Psoas muscle (tissue), 8 donors: ENCODE results near the gene MEX3D. TPM values are rescaled to one million over a fixed set of nuclear protein-coding genes. Genes with fewer than 3 reads are reported as not detected.
A peak's percentile ranks its signal among the peaks of the same experiment; 100 is the strongest.

Experiments
- ATAC-seq, 4 donors: fragments of 200-7000 bp; cut with Tn5 transposase; one replicate each; pipeline ENCODE4 v1.9.1; 2020; ENCODE audit warnings: moderate library complexity in 3 of 4, mild to moderate bottlenecking in 2 of 4
- DNase-seq, 2 donors: peaks; one replicate each; pipeline ENCODE4 v3.0.0-alpha.2; 2020
- H3K27ac ChIP-seq: fragments of 200-600 bp; one replicate; pipeline ENCODE4 v1.8.0; 2022
- H3K27me3 ChIP-seq, 3 donors: fragments of 200-600 bp in 1 of 3; one replicate each; pipeline versions ENCODE4 v1.6.1 to v1.8.0; 2013 to 2022; ENCODE audit warnings: low read length in 2 of 3, mild to moderate bottlenecking in 2 of 3, moderate library complexity in 1 of 3; ENCODE audit not compliant: insufficient read depth in 3 of 3
- H3K36me3 ChIP-seq, 2 donors: fragments of 200-600 bp in 1 of 2; one replicate each; pipeline versions ENCODE4 v1.6.1 to v1.8.0; 2013 to 2022; ENCODE audit warnings: low read depth in 1 of 2, mild to moderate bottlenecking in 1 of 2, moderate library complexity in 1 of 2; ENCODE audit not compliant: insufficient read depth in 1 of 2
- H3K4me1 ChIP-seq: fragments of 200-600 bp; one replicate; pipeline ENCODE4 v1.8.0; 2022
- H3K4me3 ChIP-seq: fragments of 200-600 bp; one replicate; pipeline ENCODE4 v1.8.0; 2022; ENCODE audit warnings: mild to moderate bottlenecking
- H3K9me3 ChIP-seq: fragments of 200-600 bp; one replicate; pipeline ENCODE4 v1.8.0; 2022
- WGBS, 3 donors: extraction: QIAGEN DNeasy Blood & Tissue Kit; methylation state at CpG; one replicate each; pipeline versions ENCODE4 v1.1.6 to v1.1.7; 2013; 5-methylcytosine and 5-hydroxymethylcytosine counted together
- intact Hi-C, 2 donors: fragments of 100-400 bp; cut with DNase I; formaldehyde crosslinking; loops; one replicate each; pipeline versions ENCODE4 v1.11.0 to v1.14.2; 2022
- polyA plus RNA-seq, 3 donors: library from polyadenylated mRNA; stranded (reverse); fragments of 200-250 nt; gene quantifications; one replicate each; pipeline ENCODE4 v1.2.3, GENCODE V29; 2013
- total RNA-seq, 4 donors: library from RNA; stranded (reverse); fragmentation: NEBNext Ultra II Directional in 2 of 4; extraction: Animal tissue kit (Norgen Biotek cat#: 25700) in 2 of 4; gene quantifications; one replicate each; pipeline versions ENCODE4 v1.2.1 to v1.2.4, GENCODE V29; 2021 to 2023
- TF ChIP-seq, protein P1 (sequence below): fragments of 200-600 bp; IDR thresholded peaks from one replicate; pipeline ENCODE4 v1.8.0; 2022; ENCODE audit warnings: antibody characterized with exemption
- donor health status: healthy with polysubstance abuse.
- donor health status: DM: no; HTN: no; CAD: no; lungs with moderate emphysema.
- donor health status: Bipolar disorder and iron deficiency.
- donor health status: healthy.
- donor health status: DM: yes; HTN: yes; CAD: no.
- donor health status: DM: no; HTN: no; CAD: no.
- donor health status: DM: no; HTN: no; CAD: no.
- donor health status: DM: yes; HTN: yes; CAD: no.

The MEX3D gene
- total and polyA plus RNA-seq, 7 donors, result 0.70 to 3.7 (median 2.5) TPM

GRCh38 chr19:1514986-1515721, 53.0 kb downstream of the MEX3D start:
- no peak for DNase-seq
- H3K4me3 ChIP-seq, result no peak overlapping the region
- peaks cover 0 to 5% (median 0%) of the 10 kb centered on the region in 3 donors for H3K27me3 ChIP-seq
- WGBS, 3 donors, result 65 to 66% (median 65%) methylated on average over 14 of the region's 14 CpGs
- peaks cover 6% of the 10 kb centered on the region for H3K4me1 ChIP-seq
- TF ChIP-seq, protein P1, sequence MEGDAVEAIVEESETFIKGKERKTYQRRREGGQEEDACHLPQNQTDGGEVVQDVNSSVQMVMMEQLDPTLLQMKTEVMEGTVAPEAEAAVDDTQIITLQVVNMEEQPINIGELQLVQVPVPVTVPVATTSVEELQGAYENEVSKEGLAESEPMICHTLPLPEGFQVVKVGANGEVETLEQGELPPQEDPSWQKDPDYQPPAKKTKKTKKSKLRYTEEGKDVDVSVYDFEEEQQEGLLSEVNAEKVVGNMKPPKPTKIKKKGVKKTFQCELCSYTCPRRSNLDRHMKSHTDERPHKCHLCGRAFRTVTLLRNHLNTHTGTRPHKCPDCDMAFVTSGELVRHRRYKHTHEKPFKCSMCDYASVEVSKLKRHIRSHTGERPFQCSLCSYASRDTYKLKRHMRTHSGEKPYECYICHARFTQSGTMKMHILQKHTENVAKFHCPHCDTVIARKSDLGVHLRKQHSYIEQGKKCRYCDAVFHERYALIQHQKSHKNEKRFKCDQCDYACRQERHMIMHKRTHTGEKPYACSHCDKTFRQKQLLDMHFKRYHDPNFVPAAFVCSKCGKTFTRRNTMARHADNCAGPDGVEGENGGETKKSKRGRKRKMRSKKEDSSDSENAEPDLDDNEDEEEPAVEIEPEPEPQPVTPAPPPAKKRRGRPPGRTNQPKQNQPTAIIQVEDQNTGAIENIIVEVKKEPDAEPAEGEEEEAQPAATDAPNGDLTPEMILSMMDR, result no peak
- H3K9me3 ChIP-seq, result no peaks in the 10 kb centered on the region
- no peak overlapping the region for H3K27ac ChIP-seq
- intact Hi-C loops, result loop anchor here in 1 of 2 donors (5.0 kb wide), 1 partner anchor 233 kb away; no protein-coding TSS in a partner anchor
- no peak for ATAC-seq
- no peaks in the 10 kb centered on the region for H3K36me3 ChIP-seq

GRCh38 chr19:1514295-1514661, 53.8 kb downstream of the MEX3D start:
- DNase-seq (no peak), ATAC-seq (peak in 2 of 4 donors; percentile 10 to 19)
- Histone ChIP-seq H3K27me3 (peaks cover 0 to 5% (median 0%) of the 10 kb centered on the region in 3 donors), H3K9me3 (no peaks in the 10 kb centered on the region), H3K4me3 (no peak overlapping the region), H3K4me1 (peaks cover 6% of the 10 kb centered on the region), H3K36me3 (no peaks in the 10 kb centered on the region), H3K27ac (peak overlapping the region; percentile 89)
- intact Hi-C loops, result loop anchor here in 1 of 2 donors (5.0 kb wide), 1 partner anchor 232 kb away; no protein-coding TSS in a partner anchor
- TF ChIP-seq, protein P1, result no peak
- 15 to 46% (median 42%) methylated on average over 10 of the region's 10 CpGs for WGBS, 3 donors

DNA sequence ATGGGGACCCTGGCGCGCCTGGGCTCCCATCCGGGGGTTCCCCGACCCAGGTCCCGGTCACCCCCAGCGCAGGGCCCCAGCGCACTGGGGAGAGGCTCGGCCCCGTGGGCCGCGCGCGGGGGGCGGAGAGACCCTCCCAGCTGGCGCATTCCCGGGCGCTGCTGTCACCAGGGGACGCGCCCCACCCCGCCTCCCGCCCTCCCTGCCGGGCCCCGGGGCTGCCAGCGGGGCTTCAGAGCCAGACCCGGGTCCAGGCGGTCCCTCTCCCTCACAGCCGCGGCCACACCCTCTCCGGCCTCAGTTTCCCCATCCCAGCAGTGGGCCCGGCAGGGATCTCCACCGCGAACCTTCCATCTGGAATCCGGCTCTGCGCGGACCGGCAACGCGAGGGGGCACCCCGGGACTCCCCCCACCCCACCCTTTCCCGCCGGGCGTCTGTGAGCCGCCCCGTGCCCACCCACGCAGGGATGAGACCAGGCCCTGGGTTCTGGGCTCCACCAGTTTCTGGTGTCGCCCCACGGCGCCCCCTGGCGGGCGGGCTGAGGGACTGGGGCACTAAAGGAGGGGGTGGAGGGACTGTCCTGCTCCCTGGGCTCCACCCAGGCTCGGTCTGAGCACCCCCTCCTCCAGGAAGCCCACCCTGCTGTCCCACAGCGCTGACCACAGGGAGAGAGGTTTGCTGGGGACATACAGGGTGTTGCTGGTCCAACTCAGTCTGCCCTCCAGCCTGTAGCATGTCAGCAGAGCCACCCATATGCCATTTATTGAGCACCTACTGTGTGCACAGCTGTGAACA, 54.4 kb downstream of the MEX3D start:
- intact Hi-C loops, result loop anchor here in 1 of 2 donors (5.0 kb wide), 1 partner anchor 231 kb away; no protein-coding TSS in a partner anchor

DNA sequence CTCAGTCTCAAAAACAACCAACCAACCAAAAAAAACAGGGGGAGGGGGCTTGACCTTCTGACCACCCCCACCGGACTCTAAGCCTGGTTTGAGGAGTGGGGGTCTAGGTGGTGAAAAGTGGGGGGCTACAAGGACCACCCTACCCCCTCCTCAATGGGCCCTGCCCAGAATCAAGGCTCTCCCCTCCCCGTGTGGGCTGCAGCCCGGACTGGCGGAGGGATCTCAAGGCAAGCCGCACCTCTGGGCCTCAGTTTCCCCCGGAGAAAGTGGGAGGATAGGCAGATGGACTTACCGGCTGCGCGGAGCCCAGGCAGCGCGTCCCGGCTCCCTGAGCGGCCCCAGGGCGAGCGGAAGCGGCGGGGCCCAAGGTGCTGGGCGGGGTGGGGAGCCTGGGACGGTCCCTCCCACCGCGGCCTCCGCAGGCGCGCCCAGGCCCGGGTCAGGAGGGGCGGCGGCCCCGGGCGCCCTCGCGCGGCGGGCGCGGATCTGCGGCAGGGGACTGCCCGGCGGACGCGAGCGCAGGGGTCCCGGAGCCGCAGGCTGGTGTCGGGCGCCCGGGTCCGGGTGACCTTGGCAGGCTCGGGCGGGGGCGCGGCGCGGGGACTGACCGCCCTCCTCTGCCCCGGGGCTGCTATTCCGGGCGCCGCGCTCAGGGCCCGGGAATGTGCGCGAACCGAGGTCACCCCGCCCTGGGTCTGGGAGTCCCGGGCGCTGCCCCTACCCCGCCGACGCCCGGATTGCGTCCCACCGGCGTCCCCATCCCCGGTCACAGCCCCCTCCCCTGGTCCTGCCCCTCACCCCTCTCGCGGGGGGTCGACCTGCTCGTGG, 55.2 kb downstream of the MEX3D start, which contains the start of gene ADAMTSL5:
ADAMTSL5 (minus strand) TSS at position 349 of the 828 bp plus-strand sequence. CDS start 2,076 bp downstream, outside the sequence.
- peaks cover 6% of the 10 kb centered on the region for H3K4me1 ChIP-seq
- H3K27me3 ChIP-seq, result peaks cover 0 to 5% (median 0%) of the 10 kb centered on the region in 3 donors
- H3K4me3 ChIP-seq, result peak within 1 kb of the TSS; percentile 73
- peak; percentile 82 to 88 (median 86) for ATAC-seq
- H3K9me3 ChIP-seq, result no peaks in the 10 kb centered on the region
- H3K27ac ChIP-seq, result peak within 1 kb of the TSS; percentile 89
- intact Hi-C loops, result loop anchor here in 1 of 2 donors (5.0 kb wide), 1 partner anchor 231 kb away; no protein-coding TSS in a partner anchor
- peak; percentile 68 to 87 for DNase-seq
- TF ChIP-seq, protein P1, result no peak
- H3K36me3 ChIP-seq, result no peaks in the 10 kb centered on the region
- WGBS, 3 donors, result 2 to 3% (median 3%) methylated on average over 37 to 78 of the region's 78 CpGs

More for the DNA sequence above, 54.4 kb downstream of the MEX3D start:
- Histone ChIP-seq H3K36me3 (no peaks in the 10 kb centered on the region), H3K4me3 (peak overlapping the region; percentile 73), H3K27ac (peak overlapping the region; percentile 89), H3K4me1 (peaks cover 6% of the 10 kb centered on the region), H3K9me3 (no peaks in the 10 kb centered on the region), H3K27me3 (peaks cover 0 to 5% (median 0%) of the 10 kb centered on the region in 3 donors)
- peak; percentile 77 to 87 (median 80) for ATAC-seq
- peak; percentile 63 to 84 for DNase-seq
- TF ChIP-seq, protein P1, result peak; percentile 64
- WGBS, 3 donors, result 4 to 6% (median 5%) methylated on average over 27 to 52 of the region's 52 CpGs
